Mucosa of stomach (tissue), 1 donor: ENCODE measurements around the gene VDR.

Source experiments
- H3K27me3 ChIP-seq: one replicate; pipeline ENCODE4 v1.7.0; 2013; ENCODE audit warnings: mild to moderate bottlenecking, low read length; ENCODE audit not compliant: control insufficient read depth, insufficient read depth
- H3K36me3 ChIP-seq: one replicate; pipeline ENCODE4 v1.7.0; 2013; ENCODE audit warnings: low read length; ENCODE audit not compliant: control insufficient read depth, insufficient read depth
- H3K4me1 ChIP-seq: one replicate; pipeline ENCODE4 v1.7.0; 2013; ENCODE audit warnings: mild to moderate bottlenecking, low read length; ENCODE audit not compliant: control insufficient read depth, insufficient read depth
- H3K4me3 ChIP-seq: one replicate; pipeline ENCODE4 v1.7.0; 2013; ENCODE audit warnings: low read length
- H3K9ac ChIP-seq: one replicate; pipeline ENCODE4 v1.7.0; 2013; ENCODE audit warnings: mild to moderate bottlenecking, low read length, moderate library complexity
- H3K9me3 ChIP-seq: one replicate; pipeline ENCODE4 v1.7.0; 2013; ENCODE audit warnings: mild to moderate bottlenecking, low read length, moderate library complexity; ENCODE audit not compliant: control insufficient read depth
- donor health status: Pancreatic carcinoma.

Gene VDR

GRCh38 chr12:47886510-47887240, 18.1 kb downstream of the VDR start:
- Histone ChIP-seq H3K36me3 (no peaks in the 10 kb centered on the region), H3K27me3 (no peaks in the 10 kb centered on the region), H3K4me3 (no peak overlapping the region), H3K9me3 (no peaks in the 10 kb centered on the region), H3K9ac (no peak overlapping the region), H3K4me1 (peaks cover 19% of the 10 kb centered on the region)

DNA sequence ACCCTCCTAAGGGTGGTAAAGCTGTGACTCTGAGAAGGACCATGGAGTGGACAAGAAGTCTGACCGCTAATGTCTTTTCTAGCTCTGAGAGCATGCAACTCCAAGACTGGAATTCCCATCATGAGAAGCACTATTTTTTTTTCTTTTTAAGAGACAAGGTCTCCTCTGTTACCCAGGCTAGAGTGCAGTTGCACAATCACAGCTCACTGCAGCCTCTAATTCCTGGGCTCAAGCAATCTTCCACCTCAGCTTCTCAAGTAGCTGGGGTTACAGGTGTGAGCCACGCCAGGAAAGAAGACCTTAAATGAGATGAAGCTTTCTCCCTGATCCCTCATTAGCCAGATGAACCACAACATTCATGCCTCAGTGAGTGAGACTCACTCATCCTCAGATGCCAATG, 19.2 kb downstream of the VDR start:
- Histone ChIP-seq H3K27me3 (no peaks in the 10 kb centered on the region), H3K36me3 (no peaks in the 10 kb centered on the region), H3K9me3 (no peaks in the 10 kb centered on the region), H3K9ac (no peak overlapping the region), H3K4me3 (no peak overlapping the region), H3K4me1 (peaks cover 19% of the 10 kb centered on the region)

GRCh38 chr12:47885012-47885501, 19.7 kb downstream of the VDR start:
- H3K36me3 ChIP-seq, result no peaks in the 10 kb centered on the region
- H3K27me3 ChIP-seq, result no peaks in the 10 kb centered on the region
- no peaks in the 10 kb centered on the region for H3K9me3 ChIP-seq
- H3K9ac ChIP-seq, result no peak overlapping the region
- no peak overlapping the region for H3K4me3 ChIP-seq
- H3K4me1 ChIP-seq, result peaks cover 19% of the 10 kb centered on the region

- no peaks in the 10 kb centered on the region for H3K27me3 ChIP-seq
- H3K4me1 ChIP-seq, result peaks cover 19% of the 10 kb centered on the region
- H3K9me3 ChIP-seq, result no peaks in the 10 kb centered on the region
- H3K4me3 ChIP-seq, result no peak overlapping the region
- no peaks in the 10 kb centered on the region for H3K36me3 ChIP-seq
- H3K9ac ChIP-seq, result no peak overlapping the region
These were observed 20.3 kb downstream of the VDR start for GRCh38 chr12:47884501-47884900.

GRCh38 chr12:47883663-47884195, 21.1 kb downstream of the VDR start:
- Histone ChIP-seq H3K36me3 (no peaks in the 10 kb centered on the region), H3K27me3 (no peaks in the 10 kb centered on the region), H3K4me1 (peaks cover 19% of the 10 kb centered on the region), H3K4me3 (no peak overlapping the region), H3K9me3 (no peaks in the 10 kb centered on the region), H3K9ac (peak overlapping the region; percentile 49)

DNA sequence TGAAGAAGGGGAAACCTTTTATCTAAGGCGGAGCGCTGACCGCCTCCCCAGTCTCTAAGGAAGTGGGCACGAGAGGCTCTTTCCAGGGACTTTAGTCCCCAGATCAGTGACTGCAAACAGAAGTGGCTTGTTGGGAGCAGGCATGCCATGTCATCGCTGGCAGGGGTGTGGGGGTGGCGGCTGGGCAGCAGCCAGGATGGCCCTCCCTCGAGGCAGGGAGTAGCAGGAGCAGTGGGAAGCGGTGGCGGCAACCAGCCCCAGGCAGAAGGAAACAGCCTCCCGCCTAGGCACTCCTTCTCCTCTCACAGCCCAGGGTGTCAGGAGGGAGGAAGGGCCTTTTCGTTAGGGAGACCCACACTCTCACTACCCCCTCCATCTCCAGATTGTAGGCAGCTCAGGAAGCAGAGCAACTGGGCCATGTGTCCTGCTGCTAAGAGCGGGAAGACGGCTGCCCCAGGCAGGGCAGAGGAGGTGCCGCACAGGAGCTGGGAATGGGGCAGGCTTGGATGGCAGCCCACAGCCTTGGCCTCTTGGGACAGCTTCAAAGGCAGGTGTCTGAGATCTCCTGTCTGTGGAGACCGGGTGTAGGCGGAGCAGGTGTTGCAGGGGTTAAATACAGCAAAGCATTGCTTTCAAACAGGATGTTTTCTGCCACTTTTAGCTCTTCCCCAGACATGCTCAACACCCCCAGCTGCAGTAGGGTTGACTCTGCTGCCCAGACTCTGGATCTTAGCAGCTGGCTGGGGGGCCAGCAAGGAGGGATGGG, 21.8 kb downstream of the VDR start:
- Histone ChIP-seq H3K27me3 (no peaks in the 10 kb centered on the region), H3K9me3 (no peaks in the 10 kb centered on the region), H3K9ac (peak overlapping the region; percentile 49), H3K36me3 (no peaks in the 10 kb centered on the region), H3K4me3 (no peak overlapping the region), H3K4me1 (peaks cover 19% of the 10 kb centered on the region)

DNA sequence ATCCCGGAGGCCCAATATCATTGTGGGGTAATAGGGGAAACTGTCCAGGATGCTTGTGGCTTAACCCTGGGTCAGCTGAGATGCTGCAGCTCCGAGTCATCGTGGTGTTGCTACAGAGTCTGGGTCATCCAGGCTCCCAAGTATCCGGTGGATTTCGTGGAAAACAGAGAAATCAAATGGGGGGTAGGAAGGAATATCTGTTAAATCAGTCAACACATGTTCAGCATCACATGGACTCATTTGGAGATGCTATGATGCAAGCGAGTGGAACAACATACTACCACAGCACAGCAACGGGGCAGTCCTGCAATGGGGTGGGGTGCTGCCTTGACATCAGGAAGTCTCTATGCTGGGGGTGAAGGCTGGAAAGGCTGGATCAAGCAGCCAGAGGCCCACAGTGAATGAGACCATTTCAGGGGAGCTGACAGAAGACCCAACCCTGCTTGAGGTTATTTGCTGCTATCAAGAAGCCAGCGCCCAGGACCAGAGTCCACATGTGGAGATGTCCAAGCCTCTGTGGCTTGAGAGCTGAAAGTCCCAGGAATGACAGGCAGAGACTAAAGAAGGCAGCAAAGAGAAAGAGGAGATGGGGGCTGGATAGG, 22.9 kb downstream of the VDR start:
- H3K27me3 ChIP-seq, result no peaks in the 10 kb centered on the region
- H3K9me3 ChIP-seq, result no peaks in the 10 kb centered on the region
- no peak overlapping the region for H3K9ac ChIP-seq
- H3K4me1 ChIP-seq, result peaks cover 19% of the 10 kb centered on the region
- H3K4me3 ChIP-seq, result no peak overlapping the region
- no peaks in the 10 kb centered on the region for H3K36me3 ChIP-seq

DNA sequence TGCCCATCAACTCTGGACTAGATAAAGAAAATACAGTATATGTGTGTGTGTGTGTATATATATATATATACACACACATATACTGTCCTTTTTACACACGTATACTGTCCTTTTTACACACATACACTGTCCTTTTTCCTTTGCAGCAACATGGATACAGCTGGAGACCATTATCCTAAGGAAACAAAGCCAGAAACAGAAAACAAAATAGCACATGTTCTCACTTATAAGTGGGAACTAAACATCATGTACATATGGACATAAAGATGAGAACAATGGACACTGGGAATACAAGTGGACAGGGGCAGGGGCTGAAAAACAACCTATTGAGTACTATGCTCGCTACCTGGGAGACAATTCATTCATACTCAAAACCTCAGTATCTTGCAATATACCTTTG, 23.7 kb downstream of the VDR start:
- Histone ChIP-seq H3K4me3 (no peak overlapping the region), H3K9ac (no peak overlapping the region), H3K9me3 (no peaks in the 10 kb centered on the region), H3K36me3 (no peaks in the 10 kb centered on the region), H3K27me3 (no peaks in the 10 kb centered on the region), H3K4me1 (peaks cover 19% of the 10 kb centered on the region)

DNA sequence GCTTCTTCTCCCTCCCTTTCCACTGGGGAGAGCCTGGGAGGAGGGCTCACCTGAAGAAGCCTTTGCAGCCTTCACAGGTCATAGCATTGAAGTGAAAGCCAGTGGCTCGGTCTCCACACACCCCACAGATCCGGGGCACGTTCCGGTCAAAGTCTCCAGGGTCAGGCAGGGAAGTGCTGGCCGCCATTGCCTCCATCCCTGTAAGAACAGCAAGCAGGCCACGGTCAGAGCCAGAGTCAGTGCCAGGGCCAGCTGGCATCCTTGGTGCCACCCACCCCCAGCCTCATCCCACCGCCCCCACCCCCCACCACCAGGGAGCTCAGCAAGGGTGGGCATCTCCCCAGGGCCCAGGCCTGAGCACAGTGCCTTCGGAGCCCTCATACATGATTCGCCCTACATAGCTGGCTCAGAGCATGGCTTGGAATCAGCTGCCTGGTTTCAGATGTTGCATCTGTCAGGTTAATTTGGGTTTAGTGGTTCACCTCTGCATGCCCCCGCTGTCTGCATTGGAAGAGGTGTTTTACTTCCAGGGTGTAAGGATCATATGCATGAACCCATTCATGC, 25.8 kb downstream of the VDR start:
- H3K36me3 ChIP-seq, result no peaks in the 10 kb centered on the region
- H3K9ac ChIP-seq, result no peak overlapping the region
- H3K27me3 ChIP-seq, result no peaks in the 10 kb centered on the region
- no peaks in the 10 kb centered on the region for H3K9me3 ChIP-seq
- peaks cover 15% of the 10 kb centered on the region for H3K4me1 ChIP-seq
- H3K4me3 ChIP-seq, result no peak overlapping the region

- no peak overlapping the region for H3K4me3 ChIP-seq
- H3K9ac ChIP-seq, result no peak overlapping the region
- peaks cover 9% of the 10 kb centered on the region for H3K4me1 ChIP-seq
- H3K9me3 ChIP-seq, result no peaks in the 10 kb centered on the region
- H3K27me3 ChIP-seq, result no peaks in the 10 kb centered on the region
- H3K36me3 ChIP-seq, result no peaks in the 10 kb centered on the region
These were observed 26.4 kb downstream of the VDR start for GRCh38 chr12:47878293-47878917.

GRCh38 chr12:47877081-47877480, 27.7 kb downstream of the VDR start:
- no peaks in the 10 kb centered on the region for H3K36me3 ChIP-seq
- no peaks in the 10 kb centered on the region for H3K27me3 ChIP-seq
- H3K9ac ChIP-seq, result no peak overlapping the region
- no peak overlapping the region for H3K4me3 ChIP-seq
- no peaks in the 10 kb centered on the region for H3K9me3 ChIP-seq
- H3K4me1 ChIP-seq, result no peaks in the 10 kb centered on the region
